SK-N-SH treated with all-trans-retinoic acid at 6 μM for 48 hours (cell line): ENCODE data around the gene TNPO3.

Source experiments
- ATAC-seq: fragments of 200-7000 bp; cut with Tn5 transposase; 3 replicates; pipeline ENCODE4 v1.9.1; 2020; ENCODE audit warnings: mild to moderate bottlenecking, moderate library complexity
- ARNTL ChIP-seq: fragments of 450-650 bp; formaldehyde crosslinking; IDR thresholded peaks from 2 replicates; pipeline ENCODE4 v1.5.0; 2020; ENCODE audit warnings: low read depth, mild to moderate bottlenecking, moderate library complexity, borderline replicate concordance
- BACH2 ChIP-seq: fragments of 250-450 bp; sonication (Bioruptor Pico); IDR thresholded peaks from 2 replicates; pipeline ENCODE4 v1.9.0; 2021; ENCODE audit warnings: mild to moderate bottlenecking, borderline replicate concordance
- CSDC2 ChIP-seq: fragments of 250-450 bp; sonication (Bioruptor Pico); IDR thresholded peaks from 2 replicates; pipeline ENCODE4 v1.5.0; 2020; ENCODE audit warnings: mild to moderate bottlenecking, moderate library complexity
- CSRNP3 ChIP-seq: fragments of 250-450 bp; sonication (Bioruptor Pico); IDR thresholded peaks from 2 replicates; pipeline ENCODE4 v1.5.1; 2021; ENCODE audit warnings: mild to moderate bottlenecking, moderate library complexity
- ESRRG ChIP-seq: fragments of 250-450 bp; sonication (Bioruptor Pico); IDR thresholded peaks from 2 replicates; pipeline ENCODE4 v1.6.1; 2021; ENCODE audit warnings: mild to moderate bottlenecking
- GLIS3 ChIP-seq: fragments of 250-450 bp; sonication (Bioruptor Pico); IDR thresholded peaks from 2 replicates; pipeline ENCODE4 v1.5.0; 2020; ENCODE audit warnings: mild to moderate bottlenecking, moderate library complexity
- ISL1 ChIP-seq: fragments of 250-450 bp; sonication (Bioruptor Pico); IDR thresholded peaks from 2 replicates; pipeline ENCODE4 v2.1.2; 2022; ENCODE audit warnings: mild to moderate bottlenecking, moderate library complexity
- OSR1 ChIP-seq: fragments of 250-450 bp; sonication (Bioruptor Pico); IDR thresholded peaks from 2 replicates; pipeline ENCODE4 v1.8.0; 2022; ENCODE audit warnings: moderate library complexity, mild to moderate bottlenecking, inconsistent platforms
- PATZ1 ChIP-seq: fragments of 250-450 bp; sonication (Bioruptor Pico); IDR thresholded peaks from 2 replicates; pipeline ENCODE4 v1.8.0; 2020; ENCODE audit warnings: mild to moderate bottlenecking, moderate library complexity, borderline replicate concordance
- RARB ChIP-seq: fragments of 250-450 bp; sonication (Bioruptor Pico); IDR thresholded peaks from 2 replicates; pipeline ENCODE4 v1.8.0; 2021; ENCODE audit warnings: mild to moderate bottlenecking, moderate library complexity
- SNAI2 ChIP-seq: fragments of 250-450 bp; sonication (Bioruptor Pico); IDR thresholded peaks from 2 replicates; pipeline ENCODE4 v1.5.0; 2020; ENCODE audit warnings: mild to moderate bottlenecking, moderate library complexity
- TOX ChIP-seq: fragments of 250-450 bp; sonication (Bioruptor Pico); IDR thresholded peaks from 2 replicates; pipeline ENCODE4 v1.8.0; 2021; ENCODE audit warnings: mild to moderate bottlenecking, moderate library complexity, borderline replicate concordance
- TSHZ2 ChIP-seq: fragments of 250-450 bp; sonication (Bioruptor Pico); IDR thresholded peaks from 2 replicates; pipeline ENCODE4 v1.5.0; 2020; ENCODE audit warnings: mild to moderate bottlenecking, moderate library complexity
- ZC3H10 ChIP-seq: fragments of 250-450 bp; sonication (Bioruptor Pico); IDR thresholded peaks from 2 replicates; pipeline ENCODE4 v1.5.1; 2021; ENCODE audit warnings: mild to moderate bottlenecking, moderate library complexity
- ZFP3 ChIP-seq: fragments of 250-450 bp; sonication (Bioruptor Pico); IDR thresholded peaks from 2 replicates; pipeline ENCODE4 v1.5.0; 2020; ENCODE audit warnings: mild to moderate bottlenecking, moderate library complexity
- ZFP30 ChIP-seq: fragments of 450-650 bp; formaldehyde crosslinking; IDR thresholded peaks from 2 replicates; pipeline ENCODE4 v1.5.0; 2022; ENCODE audit warnings: mild to moderate bottlenecking, moderate library complexity
- ZNF70 ChIP-seq: fragments of 450-650 bp; formaldehyde crosslinking; IDR thresholded peaks from 2 replicates; pipeline ENCODE4 v1.5.0; 2020; ENCODE audit warnings: mild to moderate bottlenecking, moderate library complexity
- TF ChIP-seq, protein P1 (sequence below): fragments of 250-450 bp; sonication (Bioruptor Pico); IDR thresholded peaks from 2 replicates; pipeline ENCODE4 v1.8.0; 2021; ENCODE audit warnings: low read depth, mild to moderate bottlenecking, moderate library complexity, borderline replicate concordance
- TF ChIP-seq, protein P2 (sequence below): fragments of 250-450 bp; sonication (Bioruptor Pico); IDR thresholded peaks from 2 replicates; pipeline ENCODE4 v1.5.1; 2020; ENCODE audit warnings: low read depth, mild to moderate bottlenecking, moderate library complexity

TNPO3 gene

GRCh38 chr7:128935342-128935730 lies 119.6 kb downstream of the TNPO3 start (continued):
- TF ChIP-seq TSHZ2 (CRISPR knock-in tag) (no peak), ZFP30 (no peak), BACH2 (CRISPR knock-in tag) (no peak), RARB (CRISPR knock-in tag) (no peak), CSDC2 (CRISPR knock-in tag) (no peak), ZC3H10 (CRISPR knock-in tag) (no peak), ZNF70 (CRISPR knock-in tag) (no peak), CSRNP3 (CRISPR knock-in tag) (no peak)

GRCh38 chr7:128934361-128935341 lies 120.3 kb downstream of the TNPO3 start:
- TF ChIP-seq PATZ1 (CRISPR knock-in tag) (no peak), RARB (CRISPR knock-in tag) (no peak), TOX (CRISPR knock-in tag) (no peak), SNAI2 (CRISPR knock-in tag) (no peak)
- TF ChIP-seq, all 23 proteins: peak for 0
- no peak for ATAC-seq

DNA sequence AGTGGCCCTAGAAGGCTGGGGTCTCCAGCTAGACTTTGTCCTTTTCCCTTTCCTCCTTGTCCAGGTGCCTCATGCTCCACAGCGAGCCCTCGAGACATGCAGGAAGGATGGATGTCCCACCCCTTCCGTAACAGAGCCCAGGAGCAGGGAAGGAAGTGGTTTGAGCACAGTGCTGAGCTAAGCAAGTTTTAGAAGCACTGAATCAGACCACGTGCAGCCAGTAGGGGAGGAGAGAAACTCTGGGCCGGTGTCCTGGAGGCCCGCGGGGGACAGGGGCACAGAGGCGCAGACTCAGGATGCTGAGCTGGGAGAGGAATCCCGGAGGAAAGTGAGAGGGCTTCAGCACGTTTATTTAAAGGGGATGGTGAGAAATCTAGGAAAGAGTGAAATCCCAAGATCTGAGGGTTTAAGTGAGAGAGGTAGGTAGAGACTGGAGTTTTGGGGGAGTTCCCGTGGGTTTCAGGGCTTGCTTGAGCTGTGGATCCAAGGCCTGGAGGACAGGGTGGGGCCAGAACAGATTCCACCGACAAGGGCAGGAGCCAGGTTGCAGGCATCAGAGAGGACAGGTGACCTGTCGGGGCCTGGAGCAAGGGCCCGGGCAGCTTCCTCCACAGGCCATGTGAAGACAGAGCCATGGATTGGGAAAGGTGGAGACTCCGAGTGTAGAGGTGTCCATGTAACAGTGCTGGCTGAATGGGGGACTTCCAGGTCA lies 121.6 kb downstream of the TNPO3 start:
- TF ChIP-seq ZFP30 (no peak), ESRRG (CRISPR knock-in tag) (no peak), ARNTL (no peak), TOX (CRISPR knock-in tag) (no peak), ZFP3 (CRISPR knock-in tag) (no peak), RARB (CRISPR knock-in tag) (no peak), GLIS3 (CRISPR knock-in tag) (no peak), OSR1 (CRISPR knock-in tag) (no peak), ISL1 (CRISPR knock-in tag) (no peak), SNAI2 (CRISPR knock-in tag) (no peak), ZC3H10 (CRISPR knock-in tag) (no peak), BACH2 (CRISPR knock-in tag) (no peak)
- TF ChIP-seq, protein P1, sequence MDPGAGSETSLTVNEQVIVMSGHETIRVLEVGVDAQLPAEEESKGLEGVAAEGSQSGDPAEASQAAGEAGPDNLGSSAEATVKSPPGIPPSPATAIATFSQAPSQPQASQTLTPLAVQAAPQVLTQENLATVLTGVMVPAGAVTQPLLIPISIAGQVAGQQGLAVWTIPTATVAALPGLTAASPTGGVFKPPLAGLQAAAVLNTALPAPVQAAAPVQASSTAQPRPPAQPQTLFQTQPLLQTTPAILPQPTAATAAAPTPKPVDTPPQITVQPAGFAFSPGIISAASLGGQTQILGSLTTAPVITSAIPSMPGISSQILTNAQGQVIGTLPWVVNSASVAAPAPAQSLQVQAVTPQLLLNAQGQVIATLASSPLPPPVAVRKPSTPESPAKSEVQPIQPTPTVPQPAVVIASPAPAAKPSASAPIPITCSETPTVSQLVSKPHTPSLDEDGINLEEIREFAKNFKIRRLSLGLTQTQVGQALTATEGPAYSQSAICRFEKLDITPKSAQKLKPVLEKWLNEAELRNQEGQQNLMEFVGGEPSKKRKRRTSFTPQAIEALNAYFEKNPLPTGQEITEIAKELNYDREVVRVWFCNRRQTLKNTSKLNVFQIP (CRISPR knock-in tag), result no peak
- TF ChIP-seq, protein P2, sequence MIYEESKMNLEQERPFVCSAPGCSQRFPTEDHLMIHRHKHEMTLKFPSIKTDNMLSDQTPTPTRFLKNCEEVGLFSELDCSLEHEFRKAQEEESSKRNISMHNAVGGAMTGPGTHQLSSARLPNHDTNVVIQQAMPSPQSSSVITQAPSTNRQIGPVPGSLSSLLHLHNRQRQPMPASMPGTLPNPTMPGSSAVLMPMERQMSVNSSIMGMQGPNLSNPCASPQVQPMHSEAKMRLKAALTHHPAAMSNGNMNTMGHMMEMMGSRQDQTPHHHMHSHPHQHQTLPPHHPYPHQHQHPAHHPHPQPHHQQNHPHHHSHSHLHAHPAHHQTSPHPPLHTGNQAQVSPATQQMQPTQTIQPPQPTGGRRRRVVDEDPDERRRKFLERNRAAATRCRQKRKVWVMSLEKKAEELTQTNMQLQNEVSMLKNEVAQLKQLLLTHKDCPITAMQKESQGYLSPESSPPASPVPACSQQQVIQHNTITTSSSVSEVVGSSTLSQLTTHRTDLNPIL (CRISPR knock-in tag), result no peak
- no peak for ATAC-seq
